HG03060 (cell line): ENCODE data around the gene CPD.
"Not testable (repeated sequence)": the region's sequence is repeated elsewhere in the genome, so short reads cannot be mapped to it uniquely, and the experiment has no call there.

Experiments used
- ATAC-seq: cut with Tn5 transposase; IDR thresholded peaks from one replicate; pipeline ENCODE4 v1.9.1; 2021; ENCODE audit warnings: low read depth, moderate number of reproducible peaks; ENCODE audit not compliant: unreplicated experiment

Gene CPD

DNA sequence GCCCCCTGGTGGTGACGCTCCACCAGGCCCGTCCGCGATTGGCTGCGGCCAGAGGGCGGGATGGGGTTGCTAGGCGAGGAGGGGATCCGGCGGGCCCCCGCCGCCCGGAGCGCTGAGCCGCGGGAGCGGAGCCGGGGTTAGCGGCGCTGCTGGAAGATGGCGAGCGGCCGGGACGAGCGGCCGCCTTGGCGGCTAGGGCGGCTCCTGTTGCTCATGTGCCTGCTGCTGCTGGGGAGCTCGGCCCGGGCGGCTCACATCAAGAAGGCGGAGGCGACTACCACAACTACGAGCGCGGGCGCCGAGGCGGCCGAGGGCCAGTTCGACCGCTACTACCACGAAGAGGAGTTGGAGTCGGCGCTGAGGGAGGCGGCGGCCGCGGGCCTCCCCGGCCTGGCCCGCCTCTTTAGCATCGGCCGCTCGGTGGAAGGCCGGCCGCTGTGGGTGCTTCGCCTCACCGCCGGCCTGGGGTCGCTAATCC lies at the start of gene CPD:
TSS of gene CPD (plus strand) at position 103 of the 478 bp plus-strand sequence. CDS start at position 157, 54 bp downstream.
- ATAC-seq, result no peak

- peak; percentile 47 for ATAC-seq
These were observed 46.6 kb upstream of the CPD start for GRCh38 chr17:30332057-30332542.

- ATAC-seq, result no peak
These were observed 45.0 kb upstream of the CPD start, which contains the start of gene TMIGD1 for GRCh38 chr17:30333503-30334360. Gene TMIGD1, minus strand, starts transcription at chr17:30334057. Its CDS starts 1,924 bp downstream, at chr17:30332133.

DNA sequence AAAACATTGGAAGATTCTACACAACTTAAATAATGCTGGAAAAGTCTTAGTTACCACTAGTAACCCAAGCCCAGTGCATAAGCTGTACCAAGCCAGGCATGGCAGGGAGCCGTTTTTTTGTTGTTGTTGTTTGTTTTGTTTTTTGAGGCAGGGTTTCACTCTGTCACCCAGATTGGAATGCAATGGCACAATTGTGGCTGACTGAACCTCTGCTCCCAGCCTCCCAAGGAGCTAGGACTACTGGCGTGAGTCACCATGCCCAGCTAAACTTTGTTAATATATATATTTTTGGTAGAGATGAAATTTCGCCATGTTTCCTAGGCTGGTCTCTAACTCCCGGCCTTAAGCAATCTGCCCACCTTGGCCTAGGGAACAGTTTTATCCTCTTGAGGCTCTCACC lies 44.3 kb upstream of the CPD start:
- no peak for ATAC-seq

DNA sequence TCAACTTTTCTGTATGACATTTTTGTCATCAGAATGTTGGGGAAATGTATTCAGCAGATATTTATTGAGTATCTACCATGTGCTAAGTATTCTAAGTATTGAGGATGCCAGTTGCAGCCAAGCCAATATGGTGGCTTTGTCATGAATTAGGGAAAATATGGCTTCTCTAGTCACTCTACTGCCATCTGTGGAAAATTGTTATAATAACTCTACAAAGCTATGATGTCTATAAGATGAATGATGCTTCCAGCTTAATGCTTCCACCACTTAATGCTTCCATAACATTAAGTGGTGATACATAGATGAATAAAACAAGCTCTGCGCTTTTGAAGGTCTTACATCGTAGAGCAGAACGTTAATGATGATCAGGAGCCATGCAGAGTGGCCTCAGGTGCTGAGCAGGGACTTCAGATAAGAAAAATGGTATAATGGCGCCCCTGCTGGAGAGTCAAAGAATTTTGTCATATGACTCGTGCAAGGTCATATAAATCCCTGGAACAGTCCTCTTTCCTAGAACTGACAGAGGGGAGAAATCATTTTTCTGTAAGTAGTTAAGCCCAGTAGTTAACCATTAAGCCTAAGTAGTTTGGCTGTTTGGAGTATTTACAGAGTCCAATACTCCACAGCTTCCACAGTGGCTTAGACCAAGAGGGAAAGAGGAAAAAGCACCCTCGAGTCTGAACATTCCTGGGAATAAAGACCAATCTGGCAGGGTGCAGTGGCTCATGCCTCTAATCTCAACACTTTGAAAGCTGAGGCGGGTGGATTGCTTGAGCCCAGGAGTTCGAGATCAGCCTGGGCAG lies 42.2 kb upstream of the CPD start:
- no peak for ATAC-seq

DNA sequence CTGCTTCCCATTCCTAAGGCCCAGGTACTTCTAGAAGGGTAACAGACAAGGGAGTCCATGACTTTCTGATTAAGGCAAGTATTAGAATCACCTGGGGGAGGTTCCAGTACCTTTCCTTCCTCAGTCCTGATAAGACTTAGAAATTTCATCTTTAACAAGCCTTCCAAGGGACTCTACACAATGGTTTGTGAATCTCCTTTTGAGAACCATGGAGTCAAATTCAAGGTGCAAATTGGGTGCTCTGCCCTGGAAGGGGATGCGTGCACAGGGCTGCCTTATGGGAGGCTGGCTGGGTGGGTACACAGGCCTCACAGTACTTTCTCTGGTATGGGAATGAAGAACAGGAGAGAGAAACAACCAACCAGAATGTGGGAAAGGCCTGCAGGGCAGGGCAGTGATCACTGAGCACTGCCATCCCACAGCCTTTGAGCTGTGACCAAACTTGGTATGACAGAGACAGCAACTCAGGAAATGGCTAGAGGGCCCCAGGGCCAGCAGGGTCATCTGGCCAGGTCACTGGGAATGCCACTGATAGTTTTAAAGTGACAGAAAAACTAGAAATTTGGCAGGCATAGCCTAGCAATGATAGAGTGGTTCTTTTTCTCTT lies 41.2 kb upstream of the CPD start:
- ATAC-seq, result no peak

GRCh38 chr17:30339086-30339485 lies 39.6 kb upstream of the CPD start:
- ATAC-seq, result no peak

GRCh38 chr17:30340801-30341356 lies 37.8 kb upstream of the CPD start:
- no peak for ATAC-seq

- ATAC-seq, result no peak
These were observed 37.0 kb upstream of the CPD start for GRCh38 chr17:30341703-30342249.

GRCh38 chr17:30343244-30343643 lies 35.5 kb upstream of the CPD start:
- ATAC-seq, result not testable (repeated sequence)

GRCh38 chr17:30343796-30344195 lies 34.9 kb upstream of the CPD start:
- no peak for ATAC-seq

GRCh38 chr17:30344283-30345088 lies 34.2 kb upstream of the CPD start:
- ATAC-seq, result no peak

GRCh38 chr17:30345089-30345433 lies 33.7 kb upstream of the CPD start:
- no peak for ATAC-seq

- ATAC-seq, result no peak
These were observed 33.1 kb upstream of the CPD start for GRCh38 chr17:30345527-30346075.

DNA sequence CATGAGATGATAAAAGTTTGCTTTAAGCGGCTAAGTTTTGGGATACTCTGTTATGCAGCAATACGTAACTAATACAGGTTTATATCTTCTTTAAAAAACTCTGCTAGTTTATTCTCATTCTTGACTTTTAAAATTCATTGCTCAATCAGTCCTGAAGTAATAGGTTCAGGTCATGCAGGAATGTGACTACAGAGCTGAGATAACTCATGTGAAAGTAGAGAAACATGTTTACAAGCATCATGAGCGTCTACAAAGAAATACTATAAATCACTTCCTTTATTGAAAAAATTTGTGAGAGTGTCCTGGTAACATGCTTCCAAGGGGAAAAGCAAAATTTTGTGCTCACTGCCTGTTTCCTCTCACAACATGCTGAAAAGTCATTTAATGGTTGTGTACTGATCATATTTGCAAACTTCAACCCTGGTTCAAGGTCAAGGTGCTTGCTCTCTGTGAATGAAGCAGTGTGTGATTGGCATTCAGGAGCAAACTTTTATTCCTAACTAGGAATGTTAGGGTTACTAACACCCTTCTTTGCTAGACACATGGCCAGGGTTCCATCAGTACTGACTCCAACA lies 32.4 kb upstream of the CPD start:
- ATAC-seq, result no peak

- no peak for ATAC-seq
These were observed 31.2 kb upstream of the CPD start for GRCh38 chr17:30347488-30347887.

DNA sequence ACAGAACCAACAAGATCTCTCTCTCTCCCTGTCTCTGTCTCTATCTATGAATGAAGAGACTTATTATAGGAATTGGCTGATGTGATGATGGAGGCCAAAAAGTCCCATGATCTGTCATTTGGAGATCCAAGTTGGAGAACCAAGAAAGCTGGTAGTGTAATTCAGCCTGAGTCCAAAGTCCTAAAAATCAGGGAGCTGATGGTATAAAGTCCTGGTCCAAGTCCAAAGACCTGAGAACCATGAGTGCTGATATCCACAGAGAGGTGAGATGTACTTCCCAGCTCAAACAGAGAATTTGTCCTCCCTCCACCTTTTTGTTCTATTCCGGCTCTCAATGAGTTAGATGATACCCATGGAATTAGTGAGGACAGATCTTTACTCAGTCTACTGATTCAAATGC lies 29.5 kb upstream of the CPD start:
- ATAC-seq, result no peak

GRCh38 chr17:30351263-30351662 lies 27.5 kb upstream of the CPD start:
- not testable (repeated sequence) for ATAC-seq

- ATAC-seq, result no peak
These were observed 27.0 kb upstream of the CPD start for GRCh38 chr17:30351735-30352134.
